Glutamatergic neuron (in vitro differentiated cells): Measurements from ENCODE around the gene HES6. TPM values are rescaled to one million over a fixed set of nuclear protein-coding genes. Genes with fewer than 3 reads are reported as not detected.

Experiments
- DNase-seq: peaks from one replicate; pipeline ENCODE4 v3.0.0; 2022
- H3K27ac Mint-ChIP-seq: one replicate; pipeline ENCODE4 v1.8.0; 2020; ENCODE audit warnings: mild to moderate bottlenecking, mixed read lengths, inconsistent platforms; ENCODE audit not compliant: unreplicated experiment
- H3K27me3 Mint-ChIP-seq: one replicate; pipeline ENCODE4 v1.8.0; 2020; ENCODE audit warnings: mild to moderate bottlenecking, moderate library complexity, mixed read lengths, inconsistent platforms; ENCODE audit not compliant: unreplicated experiment
- H3K36me3 Mint-ChIP-seq: one replicate; pipeline ENCODE4 v1.8.0; 2020; ENCODE audit warnings: mild to moderate bottlenecking, mixed read lengths, inconsistent platforms; ENCODE audit not compliant: unreplicated experiment
- H3K4me1 Mint-ChIP-seq: one replicate; pipeline ENCODE4 v1.8.0; 2020; ENCODE audit warnings: mild to moderate bottlenecking, low read depth, mixed read lengths, inconsistent platforms; ENCODE audit not compliant: unreplicated experiment
- H3K4me3 Mint-ChIP-seq: one replicate; pipeline ENCODE4 v1.8.0; 2020; ENCODE audit warnings: mild to moderate bottlenecking, mixed read lengths, inconsistent platforms; ENCODE audit not compliant: unreplicated experiment
- H3K9me3 Mint-ChIP-seq: one replicate; pipeline ENCODE4 v1.8.0; 2020; ENCODE audit warnings: mild to moderate bottlenecking, moderate library complexity, mixed read lengths, inconsistent platforms; ENCODE audit not compliant: unreplicated experiment
- CTCF ChIP-seq: fragments of 200-600 bp; sonication (generic); IDR thresholded peaks from one replicate; pipeline ENCODE4 v1.5.0; 2021; ENCODE audit not compliant: partially characterized antibody, unreplicated experiment
- total RNA-seq: library from RNA; stranded (reverse); fragmentation: NEBNext Ultra II Directional; extraction: Animal tissue kit (Norgen Biotek cat#: 25700); gene quantifications from one replicate; pipeline ENCODE4 v1.2.1, GENCODE V29; 2021; ENCODE audit not compliant: unreplicated experiment

The HES6 gene
- total RNA-seq, 1 donor from 2014 or later: 665 TPM

GRCh38 chr2:238203973-238204683 lies 35.7 kb downstream of the HES6 start:
- Mint-ChIP-seq H3K4me3 (peak overlapping the region; percentile 89), H3K4me1 (peaks cover 16% of the 10 kb centered on the region), H3K27me3 (peaks cover 8% of the 10 kb centered on the region), H3K36me3 (no peaks in the 10 kb centered on the region), H3K9me3 (no peaks in the 10 kb centered on the region), H3K27ac (peak overlapping the region; percentile 83)
- TF ChIP-seq CTCF: no peak
- no peak for DNase-seq

GRCh38 chr2:238203094-238203972 lies 36.5 kb downstream of the HES6 start, which contains the start of gene ILKAP:
Gene ILKAP (minus strand): TSS chr2:238203695. CDS start chr2:238203553, 142 bp downstream.
- peak; percentile 89 for DNase-seq
- Mint-ChIP-seq H3K27me3 (peaks cover 8% of the 10 kb centered on the region), H3K4me3 (peak within 1 kb of the TSS; percentile 93), H3K36me3 (no peaks in the 10 kb centered on the region), H3K4me1 (peaks cover 19% of the 10 kb centered on the region), H3K27ac (peak within 1 kb of the TSS; percentile 92), H3K9me3 (no peaks in the 10 kb centered on the region)
- TF ChIP-seq CTCF: no peak

- H3K36me3 Mint-ChIP-seq: no peaks in the 10 kb centered on the region
- TF ChIP-seq CTCF: no peak
- peaks cover 8% of the 10 kb centered on the region for H3K27me3 Mint-ChIP-seq
- DNase-seq: no peak
- peak overlapping the region; percentile 93 for H3K4me3 Mint-ChIP-seq
- peaks cover 22% of the 10 kb centered on the region for H3K4me1 Mint-ChIP-seq
- no peaks in the 10 kb centered on the region for H3K9me3 Mint-ChIP-seq
- H3K27ac Mint-ChIP-seq: peak overlapping the region; percentile 92
These were observed 37.3 kb downstream of the HES6 start for GRCh38 chr2:238202326-238203093.

GRCh38 chr2:238190445-238190844 lies 49.4 kb downstream of the HES6 start:
- Mint-ChIP-seq H3K4me1 (peaks cover 10% of the 10 kb centered on the region), H3K36me3 (no peaks in the 10 kb centered on the region), H3K9me3 (peaks cover 2% of the 10 kb centered on the region), H3K27ac (no peak overlapping the region), H3K4me3 (no peak overlapping the region), H3K27me3 (peaks cover under 1% of the 10 kb centered on the region)
- DNase-seq: no peak
- no peak for TF ChIP-seq CTCF

Other genes with a start within 250 kb of the HES6 start
- 44.0 TPM for gene SCLY, start 179.0 kb downstream of the HES6 start, total RNA-seq
- 0.81 TPM for gene ESPNL, start 139.7 kb downstream of the HES6 start, total RNA-seq
- gene KLHL30, start 101.4 kb downstream of the HES6 start, total RNA-seq: 3.5 TPM
- 12.2 TPM for gene ERFE, start 81.1 kb downstream of the HES6 start, total RNA-seq
- gene ILKAP, start 36.3 kb downstream of the HES6 start, total RNA-seq: 61.3 TPM
- gene PER2, start 48.6 kb upstream of the HES6 start, total RNA-seq: 3.8 TPM
- gene TRAF3IP1, start 80.5 kb upstream of the HES6 start, total RNA-seq: 10.3 TPM
- gene ASB1, start 186.9 kb upstream of the HES6 start, total RNA-seq: 36.1 TPM